GM23338 (cell line): ENCODE results near the gene SRSF1. TPM values are rescaled to one million over a fixed set of nuclear protein-coding genes. Genes with fewer than 3 reads are reported as not detected.

Experiments used
- ATAC-seq: fragments of 200-7000 bp; cut with Tn5 transposase; 3 replicates; pipeline ENCODE4 v1.9.1; 2020
- DNase-seq: peaks from one replicate; pipeline ENCODE4 v3.0.0-alpha.2; 2015; ENCODE audit warnings: low spot score
- H2AFZ ChIP-seq: fragments of 200-600 bp; sonication (generic); 2 replicates; pipeline ENCODE4 v1.8.0; 2016; ENCODE audit warnings: antibody characterized with exemption, mild to moderate bottlenecking, moderate library complexity
- H3F3A ChIP-seq: fragments of 200-600 bp; sonication (generic); replicated peaks from 2 replicates; pipeline ENCODE4 v1.8.0; 2017; ENCODE audit warnings: antibody characterized with exemption, mixed run types, low read depth
- H3K27ac ChIP-seq: fragments of 200-600 bp; sonication (generic); 2 replicates; pipeline ENCODE4 v1.6.1; 2016; ENCODE audit warnings: low read depth
- H3K27me3 ChIP-seq: fragments of 200-600 bp; sonication (generic); 2 replicates; pipeline ENCODE4 v1.8.0; 2016; ENCODE audit warnings: mild to moderate bottlenecking, mixed run types, moderate library complexity; ENCODE audit not compliant: insufficient read depth
- H3K36me3 ChIP-seq: fragments of 200-600 bp; sonication (generic); 2 replicates; pipeline ENCODE4 v1.8.0; 2016; ENCODE audit warnings: mild to moderate bottlenecking; ENCODE audit not compliant: insufficient read depth
- H3K4me1 ChIP-seq: fragments of 200-600 bp; sonication (generic); 2 replicates; pipeline ENCODE4 v1.8.0; 2016; ENCODE audit warnings: mild to moderate bottlenecking, moderate library complexity; ENCODE audit not compliant: insufficient read depth
- H3K4me2 ChIP-seq: fragments of 200-600 bp; sonication (generic); 2 replicates; pipeline ENCODE4 v1.7.1; 2017; ENCODE audit warnings: mixed run types
- H3K4me3 ChIP-seq: fragments of 200-600 bp; sonication (generic); 2 replicates; pipeline ENCODE4 v1.6.1; 2016; ENCODE audit warnings: mixed run types
- H3K79me2 ChIP-seq: fragments of 200-600 bp; sonication (generic); replicated peaks from 2 replicates; pipeline ENCODE4 v1.8.0; 2017; ENCODE audit warnings: mild to moderate bottlenecking; ENCODE audit not compliant: insufficient read depth
- H3K9me2 ChIP-seq: fragments of 200-600 bp; sonication (generic); 2 replicates; pipeline ENCODE4 v1.8.0; 2017; ENCODE audit not compliant: insufficient read depth
- H4K20me1 ChIP-seq: fragments of 200-600 bp; sonication (generic); replicated peaks from 2 replicates; pipeline ENCODE4 v1.8.0; 2017; ENCODE audit warnings: mild to moderate bottlenecking; ENCODE audit not compliant: insufficient read depth
- H3K27ac Mint-ChIP-seq: 2 replicates; pipeline ENCODE4 v1.8.0; 2020; ENCODE audit warnings: inconsistent platforms, mild to moderate bottlenecking, moderate library complexity, mixed read lengths
- H3K27me3 Mint-ChIP-seq: 3 replicates; pipeline ENCODE4 v1.8.0; 2022; ENCODE audit warnings: low read depth, mild to moderate bottlenecking, moderate library complexity, mixed read lengths, inconsistent platforms; ENCODE audit not compliant: insufficient read depth, poor library complexity
- H3K36me3 Mint-ChIP-seq: 3 replicates; pipeline ENCODE4 v1.8.0; 2021; ENCODE audit warnings: low read depth, mild to moderate bottlenecking, inconsistent platforms, moderate library complexity, mixed read lengths
- H3K4me1 Mint-ChIP-seq: 3 replicates; pipeline ENCODE4 v1.8.0; 2020; ENCODE audit warnings: mild to moderate bottlenecking, inconsistent platforms, mixed read lengths
- H3K4me3 Mint-ChIP-seq: 3 replicates; pipeline ENCODE4 v1.8.0; 2021; ENCODE audit warnings: moderate library complexity, mild to moderate bottlenecking, inconsistent platforms, mixed read lengths
- H3K9me3 Mint-ChIP-seq: 3 replicates; pipeline ENCODE4 v1.8.0; 2020; ENCODE audit warnings: moderate library complexity, mild to moderate bottlenecking, inconsistent platforms, mixed read lengths
- CREB1 ChIP-seq: fragments of 250-450 bp; sonication (Bioruptor Pico); IDR thresholded peaks from 2 replicates; pipeline ENCODE4 v1.5.0; 2020; ENCODE audit warnings: low read depth, mild to moderate bottlenecking, moderate library complexity
- EZH2 ChIP-seq: fragments of 200-600 bp; sonication (generic); IDR thresholded peaks from one replicate; pipeline ENCODE4 v1.8.0; 2017; ENCODE audit warnings: antibody characterized with exemption, mild to moderate bottlenecking, low read depth; ENCODE audit not compliant: unreplicated experiment
- EZH2phosphoT487 ChIP-seq: fragments of 200-600 bp; sonication (generic); IDR thresholded peaks from one replicate; pipeline ENCODE4 v1.8.1; 2018; ENCODE audit warnings: antibody characterized with exemption; ENCODE audit not compliant: unreplicated experiment
- JUNB ChIP-seq: IDR thresholded peaks from one replicate; pipeline ENCODE4 v1.6.1; 2016; ENCODE audit warnings: antibody characterized with exemption; ENCODE audit not compliant: unreplicated experiment
- POLR2AphosphoS5 ChIP-seq: IDR thresholded peaks from 2 replicates; pipeline ENCODE4 v1.6.1; 2016; ENCODE audit warnings: antibody characterized with exemption, low read depth
- ZNF331 ChIP-seq: fragments of 250-450 bp; sonication (Bioruptor Pico); IDR thresholded peaks from 2 replicates; pipeline ENCODE4 v1.5.0; 2020; ENCODE audit warnings: low read depth, mild to moderate bottlenecking, moderate library complexity
- polyA plus RNA-seq: library from polyadenylated mRNA; unstranded; fragments of >200 nt; fragmentation: Nextera tagmentation; extraction: Ambion mirVana; gene quantifications from 2 replicates; pipeline ENCODE4 v1.2.1, GENCODE V29; 2016
- total RNA-seq: library from RNA; depleted of rRNA; stranded (reverse); fragments of >200 nt; shearing (Covaris generic); gene quantifications from 2 replicates; pipeline ENCODE4 v1.2.3, GENCODE V29; 2014
- TF ChIP-seq, protein P1 (sequence below), 2 experiments: fragments of 200-600 bp in 1 of 2; sonication (generic) in 1 of 2; conservative IDR thresholded peaks; 2 replicates each; pipeline versions ENCODE4 v1.5.1 to v1.6.1; 2016 to 2017; ENCODE audit warnings: antibody characterized with exemption in 2 of 2, low read depth in 2 of 2, mild to moderate bottlenecking in 2 of 2, moderate library complexity in 1 of 2

The SRSF1 gene
- total and polyA plus RNA-seq, 2 experiments from 2014 or later: 413 to 584 TPM

DNA sequence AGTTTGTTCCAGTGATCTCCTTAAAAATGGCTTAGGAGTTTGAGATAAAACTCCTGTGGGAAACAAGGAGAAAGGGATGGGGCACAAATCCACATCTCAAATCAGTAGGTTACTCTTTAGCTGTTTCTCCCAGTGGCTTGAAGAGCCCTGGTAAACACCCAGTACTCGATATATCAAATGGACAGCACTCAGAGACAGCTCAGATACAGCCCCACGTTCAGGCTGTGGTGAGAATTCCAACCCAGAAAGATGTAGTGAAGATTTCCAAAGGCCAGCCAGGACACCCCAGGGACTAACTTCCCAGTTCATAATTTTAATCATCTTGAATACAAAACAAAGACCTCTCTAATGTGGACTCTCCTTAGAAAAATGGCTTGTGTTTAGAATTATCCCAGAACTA, 12.6 kb downstream of the SRSF1 start:
- H3K4me1 ChIP-seq: peaks cover 9% of the 10 kb centered on the region
- TF ChIP-seq POLR2AphosphoS5: 0 out of 2 replicates have a peak, but pooled peaks have one; percentile 16
- TF ChIP-seq, protein P1, sequence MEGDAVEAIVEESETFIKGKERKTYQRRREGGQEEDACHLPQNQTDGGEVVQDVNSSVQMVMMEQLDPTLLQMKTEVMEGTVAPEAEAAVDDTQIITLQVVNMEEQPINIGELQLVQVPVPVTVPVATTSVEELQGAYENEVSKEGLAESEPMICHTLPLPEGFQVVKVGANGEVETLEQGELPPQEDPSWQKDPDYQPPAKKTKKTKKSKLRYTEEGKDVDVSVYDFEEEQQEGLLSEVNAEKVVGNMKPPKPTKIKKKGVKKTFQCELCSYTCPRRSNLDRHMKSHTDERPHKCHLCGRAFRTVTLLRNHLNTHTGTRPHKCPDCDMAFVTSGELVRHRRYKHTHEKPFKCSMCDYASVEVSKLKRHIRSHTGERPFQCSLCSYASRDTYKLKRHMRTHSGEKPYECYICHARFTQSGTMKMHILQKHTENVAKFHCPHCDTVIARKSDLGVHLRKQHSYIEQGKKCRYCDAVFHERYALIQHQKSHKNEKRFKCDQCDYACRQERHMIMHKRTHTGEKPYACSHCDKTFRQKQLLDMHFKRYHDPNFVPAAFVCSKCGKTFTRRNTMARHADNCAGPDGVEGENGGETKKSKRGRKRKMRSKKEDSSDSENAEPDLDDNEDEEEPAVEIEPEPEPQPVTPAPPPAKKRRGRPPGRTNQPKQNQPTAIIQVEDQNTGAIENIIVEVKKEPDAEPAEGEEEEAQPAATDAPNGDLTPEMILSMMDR (conservative IDR thresholded peaks at IDR 0.05; ENCODE audit: low read depth in 2 of 2): no peak
- no peak for TF ChIP-seq EZH2
- TF ChIP-seq JUNB: no peak
- no peak for TF ChIP-seq CREB1 (CRISPR knock-in tag)
- no peak overlapping the region for H2AFZ ChIP-seq
- H3K27me3 ChIP-seq: no peaks in the 10 kb centered on the region
- Mint-ChIP-seq H3K27ac (no peak overlapping the region), H3K36me3 (peaks cover 37% of the 10 kb centered on the region; the same call in 2 of the 3 replicates), H3K27me3 (peaks cover 2% of the 10 kb centered on the region), H3K4me3 (no peak overlapping the region), H3K4me1 (peaks cover 49% of the 10 kb centered on the region), H3K9me3 (no peaks in the 10 kb centered on the region)
- H3K4me2 ChIP-seq: no peak overlapping the region
- no peaks in the 10 kb centered on the region; the same call in 1 of the 2 replicates for H3K36me3 ChIP-seq
- ATAC-seq (peak; percentile 11), DNase-seq (no peak)
- no peaks in the 10 kb centered on the region for H3K9me2 ChIP-seq
- H3K79me2 ChIP-seq: no peaks in the 10 kb centered on the region
- no peak overlapping the region for H3K27ac ChIP-seq
- H3F3A ChIP-seq: no peaks in the 10 kb centered on the region; the same call in 1 of the 2 replicates
- H3K4me3 ChIP-seq: no peak overlapping the region
- H4K20me1 ChIP-seq: peaks cover 11% of the 10 kb centered on the region

DNA sequence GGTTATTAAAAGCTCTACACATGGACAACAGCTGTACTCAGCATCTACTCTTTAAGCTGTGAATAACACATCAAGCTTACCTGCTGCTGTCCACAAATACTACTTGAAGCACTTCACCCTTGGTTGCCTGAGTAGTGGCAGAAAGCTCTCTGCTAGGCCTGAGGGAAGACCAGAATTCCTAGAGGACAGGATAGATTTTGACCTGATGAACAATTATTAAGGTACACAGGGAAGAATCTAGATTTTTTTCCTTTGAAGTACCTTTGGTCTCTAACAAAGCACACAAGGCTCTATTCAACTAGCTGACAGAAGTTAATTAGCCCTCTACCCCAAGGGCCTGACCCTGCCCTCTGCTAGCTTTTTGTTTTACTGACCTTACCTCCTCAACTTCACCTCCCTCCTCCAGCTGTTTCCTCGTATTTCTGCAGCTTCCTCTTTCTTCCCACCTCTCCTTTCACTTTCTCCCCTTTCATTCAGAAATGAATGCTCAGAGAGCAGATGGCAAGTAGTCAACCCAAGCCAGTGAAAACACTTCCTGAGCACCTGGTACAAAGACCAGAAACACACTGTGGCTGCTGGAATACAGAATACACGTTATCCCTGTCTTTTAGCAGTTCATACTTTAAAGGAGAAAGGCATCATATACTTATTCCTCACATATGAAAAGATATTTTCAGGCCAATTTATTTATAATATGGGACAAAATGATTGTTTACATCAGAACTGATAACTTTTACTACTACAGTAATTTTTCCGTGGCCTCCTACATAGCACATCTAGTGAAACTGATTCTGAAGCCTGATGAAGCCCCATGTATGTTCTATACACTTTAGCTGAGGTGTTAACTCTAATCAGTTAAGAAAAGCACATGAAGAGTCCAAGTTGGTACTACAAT, 13.3 kb downstream of the SRSF1 start:
- H3K4me2 ChIP-seq: no peak overlapping the region
- no peak overlapping the region for H3K27ac ChIP-seq
- TF ChIP-seq EZH2phosphoT487 (no peak), POLR2AphosphoS5 (0 out of 2 replicates have a peak, but pooled peaks have one; percentile 9), ZNF331 (CRISPR knock-in tag) (no peak)
- peak overlapping the region; percentile 80; the same call in 1 of the 2 replicates for H3K27ac Mint-ChIP-seq
- no peak overlapping the region for H3K4me3 Mint-ChIP-seq
- no peaks in the 10 kb centered on the region; the same call in 1 of the 2 replicates for H3K36me3 ChIP-seq
- H2AFZ ChIP-seq: no peak overlapping the region
- H3K9me3 Mint-ChIP-seq: no peaks in the 10 kb centered on the region
- H3K9me2 ChIP-seq: no peaks in the 10 kb centered on the region
- H3K4me1 Mint-ChIP-seq: peaks cover 51% of the 10 kb centered on the region
- peaks cover 5% of the 10 kb centered on the region for H3K27me3 Mint-ChIP-seq
- peak; percentile 14 for ATAC-seq
- peaks cover 5% of the 10 kb centered on the region for H3F3A ChIP-seq
- H4K20me1 ChIP-seq: peaks cover 5% of the 10 kb centered on the region
- DNase-seq: no peak
- no peaks in the 10 kb centered on the region for H3K27me3 ChIP-seq
- peaks cover 16% of the 10 kb centered on the region for H3K4me1 ChIP-seq
- H3K79me2 ChIP-seq: no peaks in the 10 kb centered on the region
- H3K36me3 Mint-ChIP-seq: peaks cover 31% of the 10 kb centered on the region; the same call in 2 of the 3 replicates
- no peak overlapping the region for H3K4me3 ChIP-seq
